HEK293 (cell line): ENCODE measurements around the gene C7orf33.

Experiments used
- CTCF ChIA-PET: fragments of 350-600 bp; formaldehyde crosslinking; extraction: SDS; loops from one replicate; lab custom pipeline; 2021; ENCODE audit warnings: antibody characterized with exemption; lab: Yijun Ruan, JAX
- POLR2A ChIA-PET: fragments of 300-600 bp; formaldehyde crosslinking; extraction: SDS; loops from one replicate; lab custom pipeline; 2020; ENCODE audit warnings: antibody characterized with exemption, inconsistent platforms; lab: Yijun Ruan, JAX
- H3K27ac ChIP-seq: fragments of 200-500 bp; sonication (Bioruptor generic); 2 replicates; pipeline ENCODE4 v1.5.1; 2014; ENCODE audit warnings: low read depth, low read length, control low read depth, inconsistent platforms; ENCODE audit errors: extremely low read depth
- H3K36me3 ChIP-seq, 2 experiments: fragments of 200-500 bp in 1 of 2; sonication (Bioruptor generic) in 1 of 2; 1 replicate in 1 of 2; 2 replicates in 1 of 2; pipeline ENCODE4 v1.5.1; 2014 to 2017; ENCODE audit warnings: inconsistent platforms in 2 of 2, low read length in 2 of 2; ENCODE audit not compliant: control insufficient read depth in 2 of 2, insufficient read depth in 1 of 2
- H3K4me1 ChIP-seq: fragments of 200-500 bp; sonication (Bioruptor generic); 2 replicates; pipeline ENCODE4 v1.5.1; 2014; ENCODE audit warnings: mild to moderate bottlenecking, low read length, inconsistent platforms; ENCODE audit not compliant: control insufficient read depth, insufficient read depth
- H3K4me3 ChIP-seq: 2 replicates; pipeline ENCODE4 v1.5.1; 2011; ENCODE audit warnings: low read depth, mild to moderate bottlenecking, control low read depth, low read length, moderate library complexity
- H3K9me3 ChIP-seq: fragments of 200-500 bp; sonication (Bioruptor generic); 2 replicates; pipeline ENCODE4 v1.5.1; 2014; ENCODE audit warnings: low read depth, low read length, inconsistent platforms; ENCODE audit not compliant: control insufficient read depth, insufficient read depth
- GFI1B ChIP-seq: fragments of 450-650 bp; formaldehyde crosslinking; IDR thresholded peaks from 2 replicates; pipeline ENCODE4 v1.5.1; 2016; ENCODE audit warnings: missing biosample characterization, missing genetic modification characterization
- GLI2 ChIP-seq: fragments of 450-650 bp; formaldehyde crosslinking; IDR thresholded peaks from 2 replicates; pipeline ENCODE4; 2017; ENCODE audit warnings: missing biosample characterization, missing genetic modification characterization, low read depth, borderline replicate concordance
- GLIS1 ChIP-seq: fragments of 450-650 bp; formaldehyde crosslinking; IDR thresholded peaks from 2 replicates; pipeline ENCODE4 v1.5.1; 2016; ENCODE audit warnings: missing biosample characterization, missing genetic modification characterization
- OVOL3 ChIP-seq: fragments of 450-650 bp; formaldehyde crosslinking; IDR thresholded peaks from 2 replicates; pipeline ENCODE4 v1.5.1; 2016; ENCODE audit warnings: missing biosample characterization, missing genetic modification characterization
- SALL2 ChIP-seq: fragments of 450-650 bp; formaldehyde crosslinking; IDR thresholded peaks from 2 replicates; pipeline ENCODE4 v1.5.0; 2017; ENCODE audit warnings: missing biosample characterization, mild to moderate bottlenecking, missing genetic modification characterization, borderline replicate concordance
- SCRT1 ChIP-seq: fragments of 450-650 bp; formaldehyde crosslinking; IDR thresholded peaks from 2 replicates; pipeline ENCODE4 v1.5.1; 2016; ENCODE audit warnings: missing biosample characterization, missing genetic modification characterization, borderline replicate concordance
- ZIC2 ChIP-seq: fragments of 450-650 bp; formaldehyde crosslinking; IDR thresholded peaks from 2 replicates; pipeline ENCODE4 v1.5.1; 2016; ENCODE audit warnings: missing biosample characterization, missing genetic modification characterization
- ZNF133 ChIP-seq: fragments of 450-650 bp; formaldehyde crosslinking; IDR thresholded peaks from 2 replicates; pipeline ENCODE4 v1.5.1; 2016; ENCODE audit warnings: missing biosample characterization, missing genetic modification characterization
- ZNF138 ChIP-seq: fragments of 450-650 bp; formaldehyde crosslinking; IDR thresholded peaks from 2 replicates; pipeline ENCODE4 v1.5.1; 2016; ENCODE audit warnings: missing biosample characterization, missing genetic modification characterization, borderline replicate concordance
- ZNF169 ChIP-seq: fragments of 450-650 bp; formaldehyde crosslinking; IDR thresholded peaks from 2 replicates; pipeline ENCODE4 v1.5.1; 2016; ENCODE audit warnings: missing biosample characterization, missing genetic modification characterization
- ZNF214 ChIP-seq: fragments of 450-650 bp; formaldehyde crosslinking; IDR thresholded peaks from 2 replicates; pipeline ENCODE4 v1.5.1; 2017; ENCODE audit warnings: missing biosample characterization, mild to moderate bottlenecking, missing genetic modification characterization, borderline replicate concordance
- ZNF23 ChIP-seq: fragments of 450-650 bp; formaldehyde crosslinking; IDR thresholded peaks from 2 replicates; pipeline ENCODE4 v1.5.1; 2016; ENCODE audit warnings: missing biosample characterization, missing genetic modification characterization, borderline replicate concordance
- ZNF239 ChIP-seq: fragments of 450-650 bp; formaldehyde crosslinking; IDR thresholded peaks from 2 replicates; pipeline ENCODE4 v1.5.1; 2016; ENCODE audit warnings: missing biosample characterization, missing genetic modification characterization
- ZNF350 ChIP-seq: fragments of 450-650 bp; formaldehyde crosslinking; IDR thresholded peaks from 2 replicates; pipeline ENCODE4 v1.5.0; 2017; ENCODE audit warnings: missing biosample characterization, mild to moderate bottlenecking, missing genetic modification characterization
- ZNF391 ChIP-seq: fragments of 450-650 bp; formaldehyde crosslinking; IDR thresholded peaks from 2 replicates; pipeline ENCODE4 v1.5.1; 2016; ENCODE audit warnings: low read depth, missing biosample characterization, missing genetic modification characterization, borderline replicate concordance
- ZNF394 ChIP-seq: fragments of 450-650 bp; formaldehyde crosslinking; IDR thresholded peaks from 2 replicates; pipeline ENCODE4 v1.5.1; 2016; ENCODE audit warnings: missing biosample characterization, missing genetic modification characterization, mild to moderate bottlenecking, moderate library complexity, borderline replicate concordance
- ZNF426 ChIP-seq: fragments of 450-650 bp; formaldehyde crosslinking; IDR thresholded peaks from 2 replicates; pipeline ENCODE4 v1.5.1; 2017; ENCODE audit warnings: missing biosample characterization, missing genetic modification characterization, mild to moderate bottlenecking, inconsistent platforms, moderate library complexity
- ZNF561 ChIP-seq: fragments of 450-650 bp; IDR thresholded peaks from 2 replicates; pipeline ENCODE4 v1.5.1; 2018; ENCODE audit warnings: missing biosample characterization, missing genetic modification characterization, borderline replicate concordance
- ZNF596 ChIP-seq: fragments of 450-650 bp; IDR thresholded peaks from 2 replicates; pipeline ENCODE4 v1.5.0; 2018; ENCODE audit warnings: missing biosample characterization, mild to moderate bottlenecking, missing genetic modification characterization, moderate library complexity
- ZNF664 ChIP-seq: fragments of 450-650 bp; formaldehyde crosslinking; IDR thresholded peaks from 2 replicates; pipeline ENCODE4 v1.5.1; 2016; ENCODE audit warnings: missing biosample characterization, missing genetic modification characterization
- ZNF701 ChIP-seq: fragments of 450-650 bp; formaldehyde crosslinking; IDR thresholded peaks from 2 replicates; pipeline ENCODE4 v1.5.1; 2016; ENCODE audit warnings: missing biosample characterization, missing genetic modification characterization
- ZNF791 ChIP-seq: fragments of 450-650 bp; formaldehyde crosslinking; IDR thresholded peaks from 2 replicates; pipeline ENCODE4 v1.5.1; 2016; ENCODE audit warnings: missing biosample characterization, missing genetic modification characterization
- ZNF792 ChIP-seq: fragments of 450-650 bp; formaldehyde crosslinking; IDR thresholded peaks from 2 replicates; pipeline ENCODE4 v1.5.1; 2016; ENCODE audit warnings: missing biosample characterization, missing genetic modification characterization
- ZSCAN16 ChIP-seq: fragments of 450-650 bp; formaldehyde crosslinking; IDR thresholded peaks from 2 replicates; pipeline ENCODE4 v1.5.1; 2016; ENCODE audit warnings: missing biosample characterization, missing genetic modification characterization
- TF ChIP-seq, protein P1 (sequence below): fragments of 450-650 bp; formaldehyde crosslinking; IDR thresholded peaks from 2 replicates; pipeline ENCODE4 v1.5.1; 2016; ENCODE audit warnings: missing biosample characterization, missing genetic modification characterization
- TF ChIP-seq, protein P2 (sequence below): fragments of 450-650 bp; formaldehyde crosslinking; IDR thresholded peaks from 2 replicates; pipeline ENCODE4 v1.5.1; 2016; ENCODE audit warnings: missing biosample characterization, missing genetic modification characterization
- TF ChIP-seq, protein P3 (sequence below): fragments of 450-650 bp; formaldehyde crosslinking; IDR thresholded peaks from 2 replicates; pipeline ENCODE4 v1.5.1; 2016; ENCODE audit warnings: missing biosample characterization, missing genetic modification characterization
- TF ChIP-seq, protein P4 (sequence below): fragments of 450-650 bp; formaldehyde crosslinking; conservative IDR thresholded peaks from 2 replicates; pipeline ENCODE4 v1.5.1; 2016; ENCODE audit warnings: low read depth, missing biosample characterization, missing genetic modification characterization

C7orf33 gene

DNA sequence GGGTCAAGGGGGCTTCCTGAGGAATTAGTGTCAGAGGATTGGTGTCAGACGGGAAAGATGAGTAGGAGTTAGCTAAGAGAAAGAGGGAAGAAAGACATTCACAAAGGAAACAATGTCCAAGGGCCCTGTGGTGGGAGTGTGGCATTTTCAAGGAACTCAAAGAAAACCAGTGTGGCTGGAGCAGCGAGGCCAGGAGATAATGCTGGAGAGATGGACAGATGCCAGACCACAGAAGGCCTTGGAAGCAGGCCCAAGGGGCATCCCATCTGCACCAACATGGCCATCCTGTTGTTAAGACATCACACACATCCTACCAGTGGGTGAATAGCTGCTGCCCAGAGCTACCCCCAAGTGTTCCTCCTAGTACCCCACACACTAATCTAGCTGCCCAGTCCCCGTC is 72.1 kb downstream of the C7orf33 start:
- ChIA-PET CTCF (interaction anchor here (0.6 kb wide), 1 partner anchor 178 kb away, joined by 3 read pairs; no protein-coding TSS in a partner anchor), POLR2A (no interaction called here)
- Histone ChIP-seq H3K9me3 (no peaks in the 10 kb centered on the region), H3K4me1 (no peaks in the 10 kb centered on the region), H3K36me3 (no peaks in the 10 kb centered on the region), H3K27ac (no peak overlapping the region), H3K4me3 (no peak overlapping the region)
- TF ChIP-seq, protein P1, sequence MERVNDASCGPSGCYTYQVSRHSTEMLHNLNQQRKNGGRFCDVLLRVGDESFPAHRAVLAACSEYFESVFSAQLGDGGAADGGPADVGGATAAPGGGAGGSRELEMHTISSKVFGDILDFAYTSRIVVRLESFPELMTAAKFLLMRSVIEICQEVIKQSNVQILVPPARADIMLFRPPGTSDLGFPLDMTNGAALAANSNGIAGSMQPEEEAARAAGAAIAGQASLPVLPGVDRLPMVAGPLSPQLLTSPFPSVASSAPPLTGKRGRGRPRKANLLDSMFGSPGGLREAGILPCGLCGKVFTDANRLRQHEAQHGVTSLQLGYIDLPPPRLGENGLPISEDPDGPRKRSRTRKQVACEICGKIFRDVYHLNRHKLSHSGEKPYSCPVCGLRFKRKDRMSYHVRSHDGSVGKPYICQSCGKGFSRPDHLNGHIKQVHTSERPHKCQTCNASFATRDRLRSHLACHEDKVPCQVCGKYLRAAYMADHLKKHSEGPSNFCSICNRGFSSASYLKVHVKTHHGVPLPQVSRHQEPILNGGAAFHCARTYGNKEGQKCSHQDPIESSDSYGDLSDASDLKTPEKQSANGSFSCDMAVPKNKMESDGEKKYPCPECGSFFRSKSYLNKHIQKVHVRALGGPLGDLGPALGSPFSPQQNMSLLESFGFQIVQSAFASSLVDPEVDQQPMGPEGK (tag by site-specific recombination), result no peak
- TF ChIP-seq ZNF169 (tag by site-specific recombination) (no peak), ZNF391 (tag by site-specific recombination) (no peak), SALL2 (tag by site-specific recombination) (no peak), ZNF701 (tag by site-specific recombination) (no peak), ZNF792 (tag by site-specific recombination) (no peak), ZNF138 (no peak), ZNF214 (tag by site-specific recombination) (no peak), ZNF426 (no peak), GLI2 (tag by site-specific recombination) (no peak), ZNF596 (tag by site-specific recombination) (no peak), ZNF133 (tag by site-specific recombination) (no peak), ZNF664 (tag by site-specific recombination) (no peak), ZNF394 (tag by site-specific recombination) (no peak)

DNA sequence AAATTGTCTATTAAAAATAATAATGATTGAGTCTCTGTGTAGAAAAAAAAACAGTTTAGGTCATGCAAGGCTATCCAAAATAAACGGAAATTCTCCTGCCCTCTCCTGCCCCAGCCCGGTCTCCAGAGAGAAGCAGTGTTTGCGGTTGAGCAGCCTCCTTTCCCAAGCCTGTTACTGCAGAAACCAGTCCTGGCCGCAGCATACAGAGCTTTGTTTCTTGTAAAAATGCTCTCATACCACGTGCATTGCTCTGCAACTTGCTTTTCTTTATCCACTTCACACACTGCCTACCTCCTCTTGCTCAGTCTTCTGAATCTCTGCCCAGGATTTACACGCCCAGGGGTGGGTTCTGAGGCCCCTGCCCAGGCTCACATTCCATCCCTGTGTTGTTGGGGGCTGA is 73.8 kb downstream of the C7orf33 start:
- ChIA-PET POLR2A (no interaction called here), CTCF (interaction anchor here (0.5 kb wide), 1 partner anchor 184 kb away, joined by 4 read pairs; no protein-coding TSS in a partner anchor)
- H3K27ac ChIP-seq, result no peak overlapping the region
- TF ChIP-seq ZNF138 (no peak), ZNF169 (tag by site-specific recombination) (no peak), ZNF561 (tag by site-specific recombination) (no peak), GLIS1 (no peak), ZNF239 (tag by site-specific recombination) (no peak), ZNF350 (no peak), ZIC2 (tag by site-specific recombination) (no peak), ZNF791 (tag by site-specific recombination) (no peak), GFI1B (tag by site-specific recombination) (no peak), ZNF23 (no peak), OVOL3 (tag by site-specific recombination) (no peak), SCRT1 (tag by site-specific recombination) (no peak), ZSCAN16 (tag by site-specific recombination) (no peak)
- TF ChIP-seq, protein P2, sequence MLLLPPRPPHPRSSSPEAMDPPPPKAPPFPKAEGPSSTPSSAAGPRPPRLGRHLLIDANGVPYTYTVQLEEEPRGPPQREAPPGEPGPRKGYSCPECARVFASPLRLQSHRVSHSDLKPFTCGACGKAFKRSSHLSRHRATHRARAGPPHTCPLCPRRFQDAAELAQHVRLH (tag by site-specific recombination), result no peak
- TF ChIP-seq, protein P3, sequence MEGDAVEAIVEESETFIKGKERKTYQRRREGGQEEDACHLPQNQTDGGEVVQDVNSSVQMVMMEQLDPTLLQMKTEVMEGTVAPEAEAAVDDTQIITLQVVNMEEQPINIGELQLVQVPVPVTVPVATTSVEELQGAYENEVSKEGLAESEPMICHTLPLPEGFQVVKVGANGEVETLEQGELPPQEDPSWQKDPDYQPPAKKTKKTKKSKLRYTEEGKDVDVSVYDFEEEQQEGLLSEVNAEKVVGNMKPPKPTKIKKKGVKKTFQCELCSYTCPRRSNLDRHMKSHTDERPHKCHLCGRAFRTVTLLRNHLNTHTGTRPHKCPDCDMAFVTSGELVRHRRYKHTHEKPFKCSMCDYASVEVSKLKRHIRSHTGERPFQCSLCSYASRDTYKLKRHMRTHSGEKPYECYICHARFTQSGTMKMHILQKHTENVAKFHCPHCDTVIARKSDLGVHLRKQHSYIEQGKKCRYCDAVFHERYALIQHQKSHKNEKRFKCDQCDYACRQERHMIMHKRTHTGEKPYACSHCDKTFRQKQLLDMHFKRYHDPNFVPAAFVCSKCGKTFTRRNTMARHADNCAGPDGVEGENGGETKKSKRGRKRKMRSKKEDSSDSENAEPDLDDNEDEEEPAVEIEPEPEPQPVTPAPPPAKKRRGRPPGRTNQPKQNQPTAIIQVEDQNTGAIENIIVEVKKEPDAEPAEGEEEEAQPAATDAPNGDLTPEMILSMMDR (tag by site-specific recombination), result no peak
- TF ChIP-seq, protein P4, sequence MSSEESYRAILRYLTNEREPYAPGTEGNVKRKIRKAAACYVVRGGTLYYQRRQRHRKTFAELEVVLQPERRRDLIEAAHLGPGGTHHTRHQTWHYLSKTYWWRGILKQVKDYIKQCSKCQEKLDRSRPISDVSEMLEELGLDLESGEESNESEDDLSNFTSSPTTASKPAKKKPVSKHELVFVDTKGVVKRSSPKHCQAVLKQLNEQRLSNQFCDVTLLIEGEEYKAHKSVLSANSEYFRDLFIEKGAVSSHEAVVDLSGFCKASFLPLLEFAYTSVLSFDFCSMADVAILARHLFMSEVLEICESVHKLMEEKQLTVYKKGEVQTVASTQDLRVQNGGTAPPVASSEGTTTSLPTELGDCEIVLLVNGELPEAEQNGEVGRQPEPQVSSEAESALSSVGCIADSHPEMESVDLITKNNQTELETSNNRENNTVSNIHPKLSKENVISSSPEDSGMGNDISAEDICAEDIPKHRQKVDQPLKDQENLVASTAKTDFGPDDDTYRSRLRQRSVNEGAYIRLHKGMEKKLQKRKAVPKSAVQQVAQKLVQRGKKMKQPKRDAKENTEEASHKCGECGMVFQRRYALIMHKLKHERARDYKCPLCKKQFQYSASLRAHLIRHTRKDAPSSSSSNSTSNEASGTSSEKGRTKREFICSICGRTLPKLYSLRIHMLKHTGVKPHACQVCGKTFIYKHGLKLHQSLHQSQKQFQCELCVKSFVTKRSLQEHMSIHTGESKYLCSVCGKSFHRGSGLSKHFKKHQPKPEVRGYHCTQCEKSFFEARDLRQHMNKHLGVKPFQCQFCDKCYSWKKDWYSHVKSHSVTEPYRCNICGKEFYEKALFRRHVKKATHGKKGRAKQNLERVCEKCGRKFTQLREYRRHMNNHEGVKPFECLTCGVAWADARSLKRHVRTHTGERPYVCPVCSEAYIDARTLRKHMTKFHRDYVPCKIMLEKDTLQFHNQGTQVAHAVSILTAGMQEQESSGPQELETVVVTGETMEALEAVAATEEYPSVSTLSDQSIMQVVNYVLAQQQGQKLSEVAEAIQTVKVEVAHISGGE (tag by site-specific recombination), result no peak
- no peaks in the 10 kb centered on the region for H3K4me1 ChIP-seq
- no peak overlapping the region for H3K4me3 ChIP-seq
- H3K36me3 ChIP-seq, result no peaks in the 10 kb centered on the region
- no peaks in the 10 kb centered on the region for H3K9me3 ChIP-seq
